Cardiac fibroblast (primary cell): Measurements from ENCODE around the gene MLLT3.

Source experiments
- DNase-seq, 2 donors: peaks; one replicate each; pipeline versions ENCODE4 v3.0.0 to v3.0.0-alpha.2; 2010; ENCODE audit warnings: low read depth in 2 of 2
- H3K4me3 ChIP-seq, 2 donors: replicated peaks in 1 of 2; 1 replicate in 1 of 2; 2 replicates in 1 of 2; pipeline ENCODE4 v1.5.1; 2011; ENCODE audit warnings: low read depth in 2 of 2, low read length in 2 of 2, mild to moderate bottlenecking in 2 of 2, moderate library complexity in 1 of 2
- CTCF ChIP-seq: IDR thresholded peaks from one replicate; pipeline ENCODE4 v1.5.1; 2011; ENCODE audit warnings: low read depth, mild to moderate bottlenecking, low read length, inconsistent platforms

The MLLT3 gene

GRCh38 chr9:20630241-20630943 is 8.1 kb upstream of the MLLT3 start:
- no peak for DNase-seq
- H3K4me3 ChIP-seq: no peak overlapping the region
- TF ChIP-seq CTCF: no peak

- H3K4me3 ChIP-seq: no peak overlapping the region
- no peak for TF ChIP-seq CTCF
- DNase-seq: no peak
These were observed 2.7 kb upstream of the MLLT3 start for GRCh38 chr9:20625003-20625349.

GRCh38 chr9:20624201-20625002 is 2.1 kb upstream of the MLLT3 start:
- TF ChIP-seq CTCF: peak; percentile 75
- peak overlapping the region; percentile 83 to 96 for H3K4me3 ChIP-seq
- peak; percentile 87 to 88 for DNase-seq

DNA sequence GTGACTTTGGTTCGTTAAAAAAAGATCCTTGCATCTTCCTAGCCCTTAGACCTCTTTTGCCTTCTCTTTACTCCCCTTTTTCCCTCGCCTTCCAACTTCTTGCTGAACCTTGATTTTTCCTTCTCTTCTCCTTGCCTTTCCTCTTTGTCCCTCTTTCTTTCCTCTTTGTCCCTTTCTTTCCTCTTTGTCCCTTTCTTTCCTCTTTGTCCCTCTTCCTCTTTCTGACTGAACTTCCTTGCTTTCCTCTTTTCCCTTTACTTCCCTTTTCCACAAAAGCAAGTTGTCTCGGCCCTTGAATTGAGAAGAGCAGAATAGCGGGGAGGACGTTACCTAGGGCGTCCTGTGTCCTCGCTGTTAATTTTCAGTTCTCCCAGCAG is 1.4 kb upstream of the MLLT3 start:
- peak overlapping the region; percentile 83 to 96 for H3K4me3 ChIP-seq
- peak in 1 of 2 donors; percentile 4 for DNase-seq

GRCh38 chr9:20623021-20623747 is 885 bp upstream of the MLLT3 start:
- H3K4me3 ChIP-seq: peak overlapping the region; percentile 83 to 96
- no peak for TF ChIP-seq CTCF
- DNase-seq: peak in 1 of 2 donors; percentile 12

More for the DNA sequence above, 1.4 kb upstream of the MLLT3 start:
- no peak for TF ChIP-seq CTCF

- no peak for TF ChIP-seq CTCF
- DNase-seq: peak; percentile 71 to 88
- H3K4me3 ChIP-seq: peak overlapping the region; percentile 83 to 96
These were observed 599 bp downstream of the MLLT3 start for GRCh38 chr9:20621471-20622329.
